ENCODE measurements around the gene INPP1.
"Not testable (repeated sequence)": the region's sequence is repeated elsewhere in the genome, so short reads cannot be mapped to it uniquely, and the experiment has no call there.

GRCh38 chr2:190358655-190359448, 15.5 kb downstream of the INPP1 start:
- TF ChIP-seq RARB (CRISPR knock-in tag; IDR thresholded peaks at IDR 0.05); PATZ1 (CRISPR knock-in tag; IDR thresholded peaks at IDR 0.05; ENCODE audit: borderline replicate concordance); ZFP3 (CRISPR knock-in tag; IDR thresholded peaks at IDR 0.05); TCF4 (CRISPR knock-in tag; IDR thresholded peaks at IDR 0.05; ENCODE audit: borderline replicate concordance); ZC3H10 (CRISPR knock-in tag; IDR thresholded peaks at IDR 0.05); TOX (CRISPR knock-in tag; IDR thresholded peaks at IDR 0.05; ENCODE audit: borderline replicate concordance); ZNF8 (CRISPR knock-in tag; IDR thresholded peaks at IDR 0.05): not testable (repeated sequence)
